LNCAP (cell line): ENCODE data around the gene CCDC146.

Experiments used
- CTCF ChIP-seq: fragments of 450-650 bp; IDR thresholded peaks from 2 replicates; pipeline ENCODE4 v1.5.1; 2017; ENCODE audit warnings: mild to moderate bottlenecking

CCDC146 gene

GRCh38 chr7:77318019-77318418 is 195.6 kb downstream of the CCDC146 start:
- TF ChIP-seq CTCF: no peak

- TF ChIP-seq CTCF: no peak
Measured at GRCh38 chr7:77320137-77320536, 197.7 kb downstream of the CCDC146 start.

GRCh38 chr7:77320714-77321113 is 198.3 kb downstream of the CCDC146 start:
- no peak for TF ChIP-seq CTCF

- TF ChIP-seq CTCF: no peak
Measured at GRCh38 chr7:77321300-77321699, 198.9 kb downstream of the CCDC146 start.

GRCh38 chr7:77326131-77326530 is 203.7 kb downstream of the CCDC146 start:
- no peak for TF ChIP-seq CTCF

- TF ChIP-seq CTCF: no peak
Measured at GRCh38 chr7:77327067-77327931, 204.9 kb downstream of the CCDC146 start.

GRCh38 chr7:77327932-77328628 is 205.7 kb downstream of the CCDC146 start:
- TF ChIP-seq CTCF: no peak
